Activated effector memory CD4-positive, alpha-beta T cell treated with Interleukin-2 at 50 U/mL for 16 hours (primary cell): ENCODE data around the gene COG4.
"Not testable (repeated sequence)": the region's sequence is repeated elsewhere in the genome, so short reads cannot be mapped to it uniquely, and the experiment has no call there.

Experiments used
- DNase-seq: peaks from one replicate; pipeline ENCODE4 v3.0.0-alpha.2; 2020

Gene COG4

GRCh38 chr16:70453892-70454221, 69.5 kb downstream of the COG4 start:
- no peak for DNase-seq

DNA sequence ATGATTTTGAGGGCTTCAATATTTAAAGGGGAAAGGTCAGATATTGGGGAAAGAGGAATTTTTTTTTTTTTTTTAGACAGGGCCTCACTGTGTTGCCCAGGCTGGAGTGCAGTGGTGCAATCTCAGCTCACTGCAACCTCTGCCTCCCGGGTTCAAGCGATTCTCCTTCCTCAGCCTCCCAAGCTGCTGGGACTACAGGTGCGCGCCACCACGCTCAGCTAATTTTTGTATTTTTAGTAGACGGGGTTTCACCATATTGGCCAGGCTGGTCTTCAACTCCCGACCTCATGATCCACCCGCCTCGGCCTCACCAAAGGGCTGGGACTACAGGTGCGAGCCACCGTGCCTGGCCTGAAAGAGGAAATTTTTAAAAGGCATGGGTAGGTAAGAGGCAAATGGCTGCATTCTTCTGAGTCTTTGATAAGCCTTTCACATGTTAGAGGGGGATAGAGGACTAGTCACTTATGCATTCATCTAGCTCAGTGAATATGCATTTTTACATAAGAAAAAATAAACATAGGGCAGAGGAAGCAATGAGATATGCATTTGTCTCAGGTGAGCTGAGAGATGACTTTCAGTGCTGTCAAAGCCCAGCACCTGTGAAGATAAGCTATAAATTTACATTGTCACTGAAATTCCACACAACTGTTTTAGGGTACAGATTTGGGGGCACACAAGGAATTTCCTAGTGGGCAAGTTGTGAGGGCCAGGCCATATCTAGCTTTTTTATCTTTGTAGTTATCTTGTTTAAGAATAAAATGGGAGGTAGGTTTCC, 70.0 kb downstream of the COG4 start:
- DNase-seq: no peak

GRCh38 chr16:70451004-70451340, 72.4 kb downstream of the COG4 start:
- not testable (repeated sequence) for DNase-seq

- DNase-seq: not testable (repeated sequence)
Observed at GRCh38 chr16:70450142-70451003, 73.0 kb downstream of the COG4 start.

DNA sequence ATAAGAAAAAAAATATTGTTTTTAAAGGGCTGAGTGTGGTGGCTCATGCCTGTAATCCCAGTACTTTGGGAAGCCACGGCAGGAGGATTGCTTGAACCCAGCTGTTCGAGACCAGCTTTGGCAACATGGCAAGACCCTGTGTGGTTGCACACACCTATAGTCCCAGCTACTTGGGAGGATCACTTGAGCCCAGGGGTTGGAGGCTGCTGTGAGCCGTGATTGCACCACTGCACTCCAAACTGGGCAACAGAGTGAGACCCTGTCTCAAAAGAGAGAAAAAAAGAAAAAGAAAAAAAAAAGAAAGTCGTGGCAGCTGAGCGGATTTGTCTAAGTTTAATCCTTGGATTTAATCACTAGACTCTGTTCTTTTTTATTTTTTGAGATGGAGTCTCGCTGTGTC, 75.3 kb downstream of the COG4 start:
- DNase-seq: no peak

DNA sequence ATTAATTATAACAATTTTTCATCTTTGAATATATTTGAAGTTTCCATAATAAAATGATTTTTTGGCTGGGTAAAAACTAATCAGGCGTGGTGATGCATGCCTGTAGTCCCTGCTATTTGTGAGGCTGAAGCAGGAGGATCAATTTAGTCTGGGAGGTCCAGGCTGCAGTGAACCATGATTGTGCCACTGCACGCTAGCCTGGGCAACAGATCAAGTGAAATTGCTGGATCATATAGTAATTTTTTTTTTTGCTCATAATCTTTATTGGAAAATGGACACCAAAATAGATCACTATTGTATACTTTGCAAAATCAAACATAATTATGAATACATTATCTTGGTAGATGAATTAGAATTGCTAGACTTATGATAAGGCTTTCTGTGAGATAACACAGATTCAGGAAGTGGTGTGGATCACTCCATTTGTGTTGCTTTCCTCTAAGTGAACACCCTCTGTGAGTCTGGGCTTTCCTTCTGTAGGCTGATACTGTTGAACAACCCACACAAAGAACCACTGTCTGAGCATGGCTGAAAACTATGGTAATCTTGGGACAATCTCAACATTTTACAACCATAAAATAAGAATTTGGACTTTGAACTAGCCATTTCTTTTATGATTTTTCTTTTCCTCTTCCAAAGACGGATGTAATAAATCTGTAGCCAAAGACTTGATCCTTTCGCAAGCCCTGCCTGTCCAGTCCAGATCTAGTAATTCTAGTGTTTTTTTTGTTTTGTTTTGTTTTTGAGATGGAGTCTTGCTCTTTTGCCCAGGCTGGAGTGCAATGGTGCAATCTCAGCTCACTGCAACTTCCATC, 78.9 kb downstream of the COG4 start:
- DNase-seq: no peak

DNA sequence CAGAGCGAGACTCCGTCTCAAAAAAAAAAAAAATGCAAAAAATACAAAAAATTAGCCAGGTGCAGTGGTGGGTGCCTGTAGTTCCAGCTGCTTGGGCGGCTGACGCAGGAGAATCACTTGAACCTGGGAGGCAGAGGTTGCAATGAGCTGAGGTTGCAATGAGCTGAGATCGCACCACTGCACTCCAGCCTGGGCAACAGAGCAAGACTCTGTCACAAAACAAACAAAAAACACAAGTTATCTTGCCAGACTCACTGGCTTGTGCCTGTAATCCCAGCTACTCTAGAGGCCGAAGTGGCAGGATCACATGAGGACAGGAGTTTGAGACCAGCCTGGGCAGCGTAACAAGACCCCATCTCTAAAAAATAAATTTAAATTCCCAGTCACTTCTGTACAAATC, 81.0 kb downstream of the COG4 start:
- DNase-seq: no peak

GRCh38 chr16:70441406-70441990, 81.9 kb downstream of the COG4 start:
- DNase-seq: no peak

GRCh38 chr16:70440009-70440692, 83.2 kb downstream of the COG4 start:
- no peak for DNase-seq

- DNase-seq: peak; percentile 93
Observed at GRCh38 chr16:70438969-70439862, 84.1 kb downstream of the COG4 start, which contains the start of gene ST3GAL2. Gene ST3GAL2, minus strand, starts transcription at chr16:70439100. Its CDS starts 40,570 bp downstream, at chr16:70398530.

DNA sequence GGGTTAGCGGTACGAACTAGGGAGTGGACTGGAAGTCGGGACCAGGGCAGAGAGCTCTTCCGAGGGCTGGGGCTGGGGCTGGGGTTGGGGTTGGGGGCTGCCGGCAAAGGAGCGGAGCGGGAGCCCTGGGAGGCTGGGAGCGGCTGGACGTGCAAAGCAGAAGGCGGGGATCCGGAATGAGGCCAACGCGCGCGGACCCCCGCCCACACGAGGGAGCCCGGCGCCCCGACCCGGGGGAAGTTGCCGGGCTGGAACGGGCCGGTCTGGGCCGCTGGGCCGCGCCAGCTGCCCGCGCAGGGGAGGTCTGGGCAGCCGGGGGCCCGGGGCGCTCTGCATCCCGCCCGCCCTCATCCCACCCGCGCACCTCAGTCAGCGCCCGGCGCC, 84.8 kb downstream of the COG4 start:
- DNase-seq: no peak

GRCh38 chr16:70437582-70438557, 85.5 kb downstream of the COG4 start:
- no peak for DNase-seq

DNA sequence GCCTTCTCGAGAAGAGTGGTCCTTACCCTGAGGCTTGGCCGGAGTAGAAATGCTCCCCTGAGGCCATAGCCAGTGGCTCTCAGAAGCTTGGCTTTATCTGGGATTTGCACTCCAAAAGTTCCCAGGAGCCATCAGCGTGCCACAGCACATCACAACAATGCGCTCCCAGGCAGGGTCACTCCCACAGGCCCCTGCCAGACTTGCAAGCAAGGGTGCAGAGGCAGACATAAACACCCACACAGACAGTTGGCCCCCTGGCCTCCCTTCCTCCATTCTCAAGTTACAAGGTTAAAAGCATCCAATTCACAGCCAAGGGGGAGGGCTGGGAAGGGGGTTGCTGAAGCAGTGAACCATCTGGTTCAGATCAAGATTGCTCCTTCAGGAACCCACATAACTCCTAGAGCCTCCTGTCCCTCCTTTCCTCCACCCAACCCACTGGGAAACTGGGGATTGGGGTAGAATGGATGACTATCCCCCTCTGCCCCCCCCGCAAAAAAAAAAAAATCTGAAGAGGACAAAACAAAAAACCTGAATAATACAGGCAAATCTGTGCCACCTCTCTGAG, 86.3 kb downstream of the COG4 start:
- no peak for DNase-seq

GRCh38 chr16:70434484-70435260, 88.7 kb downstream of the COG4 start:
- DNase-seq: no peak

DNA sequence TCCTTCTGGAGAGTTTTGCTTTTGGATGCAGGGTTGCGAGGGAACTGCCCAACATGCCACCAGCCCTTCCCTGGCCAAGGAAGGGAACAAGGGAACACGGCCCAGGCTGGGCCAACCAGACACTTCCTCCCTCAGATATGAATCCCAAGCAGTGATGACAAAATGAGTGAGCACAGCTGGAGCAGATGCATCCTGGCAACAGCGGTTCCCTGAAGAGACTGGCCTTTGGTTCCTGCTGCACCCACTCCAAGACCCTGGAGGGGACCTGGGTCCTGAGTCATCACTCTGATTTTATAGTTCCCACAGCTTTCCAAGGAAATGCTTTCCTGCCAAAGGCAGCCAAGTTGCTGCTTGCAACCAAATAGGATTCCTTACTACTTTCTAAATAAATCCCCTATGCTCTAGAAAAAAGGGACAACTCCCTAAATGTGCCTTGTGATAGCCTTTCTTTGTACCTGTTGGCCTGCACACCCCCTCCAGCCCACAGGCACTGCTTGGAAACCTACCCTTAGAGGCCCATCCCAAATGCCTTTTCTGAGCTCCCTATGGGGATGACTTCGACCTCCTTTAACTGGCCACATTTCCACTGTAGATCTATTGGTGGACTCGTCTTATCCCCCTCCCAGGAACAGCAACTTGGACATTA, 89.8 kb downstream of the COG4 start:
- DNase-seq: no peak

DNA sequence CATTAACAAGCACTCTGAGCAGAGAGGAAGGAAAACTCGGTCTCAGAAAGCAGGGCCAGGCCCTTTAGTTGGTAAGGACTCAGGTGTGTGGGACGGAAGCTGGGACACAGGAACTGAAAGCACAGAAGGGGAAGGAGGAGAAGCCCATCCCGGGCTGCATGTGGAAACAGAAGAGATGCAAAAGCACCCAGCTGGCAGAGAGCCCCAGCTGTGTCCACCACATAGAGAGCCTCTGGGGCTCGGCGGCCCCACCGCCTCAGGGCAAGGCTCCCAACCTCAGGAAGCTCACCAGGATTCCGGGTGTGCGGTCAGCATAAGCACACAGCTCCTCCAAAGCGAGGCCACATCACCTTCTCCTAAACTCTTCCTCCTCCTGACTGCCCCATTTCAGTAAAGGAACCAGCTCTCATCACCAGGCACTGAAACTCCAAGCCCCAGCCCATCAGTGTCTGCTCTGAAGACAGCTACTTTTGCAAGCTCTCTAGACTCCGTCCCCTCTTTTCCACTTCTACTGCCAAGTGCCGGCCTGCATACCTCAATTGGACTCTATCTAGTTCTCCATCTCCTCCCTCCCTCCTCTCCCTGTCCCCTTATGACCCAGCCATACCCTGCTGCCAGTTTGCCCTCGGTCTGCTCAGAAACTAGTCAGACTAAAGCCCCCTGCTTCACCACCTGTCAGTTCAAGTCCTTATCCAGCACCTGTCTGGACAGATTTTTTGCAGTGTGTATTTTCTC, 90.5 kb downstream of the COG4 start:
- DNase-seq: no peak

DNA sequence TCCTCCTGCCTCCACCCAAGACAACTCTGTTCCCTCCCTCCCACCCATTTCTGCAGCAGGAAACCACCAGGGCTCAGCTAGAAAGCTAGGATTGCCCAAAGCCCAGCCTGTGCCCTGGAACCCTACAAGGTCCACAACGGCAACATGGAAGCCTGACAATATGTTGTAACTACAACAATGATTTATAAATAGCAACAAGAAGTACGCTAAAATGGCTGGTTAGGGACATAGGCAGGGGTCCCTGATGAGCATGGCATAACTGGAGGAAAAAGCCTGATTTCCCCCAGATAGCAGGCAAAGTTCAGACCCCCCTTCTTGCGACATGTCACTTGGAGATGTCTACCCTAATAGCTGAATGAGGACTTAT, 91.0 kb downstream of the COG4 start:
- DNase-seq: no peak
